Loucy (cell line): Measurements from ENCODE around the gene ARMH2.

Source experiments
- H2AFZ ChIP-seq: fragments of 200-600 bp; sonication (generic); 2 replicates; pipeline ENCODE4 v1.6.0; 2016; ENCODE audit warnings: antibody characterized with exemption, mild to moderate bottlenecking, low read length, moderate library complexity
- H3F3A ChIP-seq: fragments of 200-600 bp; 2 replicates; pipeline ENCODE4 v1.6.0; 2016; ENCODE audit warnings: antibody characterized with exemption, low read depth, mild to moderate bottlenecking
- H3K27me3 ChIP-seq: fragments of 200-600 bp; sonication (generic); 2 replicates; pipeline ENCODE4 v1.6.1; 2014; ENCODE audit warnings: low read length, mild to moderate bottlenecking; ENCODE audit not compliant: insufficient read depth, poor library complexity, severe bottlenecking
- H3K36me3 ChIP-seq: fragments of 200-600 bp; sonication (generic); 2 replicates; pipeline ENCODE4 v1.6.1; 2016; ENCODE audit warnings: low read length; ENCODE audit not compliant: insufficient read depth
- H3K4me1 ChIP-seq: fragments of 200-600 bp; sonication (generic); 2 replicates; pipeline ENCODE4 v1.5.1; 2014; ENCODE audit warnings: low read length, mild to moderate bottlenecking; ENCODE audit not compliant: insufficient read depth, poor library complexity, severe bottlenecking
- H3K4me2 ChIP-seq: fragments of 200-600 bp; sonication (generic); 2 replicates; pipeline ENCODE4 v1.6.0; 2014; ENCODE audit warnings: antibody characterized with exemption, low read length, low read depth, mild to moderate bottlenecking; ENCODE audit not compliant: poor library complexity, severe bottlenecking
- H3K4me3 ChIP-seq: fragments of 200-600 bp; sonication (generic); 2 replicates; pipeline ENCODE4 v1.5.1; 2014; ENCODE audit warnings: low read length, mild to moderate bottlenecking, mixed read lengths; ENCODE audit not compliant: poor library complexity, severe bottlenecking
- H3K79me2 ChIP-seq: fragments of 200-600 bp; sonication (generic); 2 replicates; pipeline ENCODE4 v1.6.1; 2014; ENCODE audit warnings: low read length; ENCODE audit not compliant: insufficient read depth
- H3K9ac ChIP-seq: fragments of 200-600 bp; sonication (generic); 2 replicates; pipeline ENCODE4 v1.6.0; 2014; ENCODE audit warnings: mild to moderate bottlenecking, low read depth, low read length, moderate library complexity; ENCODE audit not compliant: poor library complexity, severe bottlenecking
- H3K9me2 ChIP-seq: fragments of 200-600 bp; sonication (generic); replicated peaks from 2 replicates; pipeline ENCODE4 v1.6.1; 2016; ENCODE audit warnings: low read depth, low read length, mixed read lengths
- H3K9me3 ChIP-seq: fragments of 200-600 bp; sonication (generic); 2 replicates; pipeline ENCODE4 v1.6.1; 2014; ENCODE audit warnings: mild to moderate bottlenecking, antibody characterized with exemption, low read length, low read depth; ENCODE audit not compliant: insufficient read depth
- H4K20me1 ChIP-seq: fragments of 200-600 bp; sonication (generic); 2 replicates; pipeline ENCODE4 v1.6.0; 2014; ENCODE audit warnings: antibody characterized with exemption, low read length, mild to moderate bottlenecking; ENCODE audit not compliant: insufficient read depth, poor library complexity, severe bottlenecking
- EZH2phosphoT487 ChIP-seq: fragments of 200-600 bp; IDR thresholded peaks from 2 replicates; pipeline ENCODE4 v1.6.1; 2018; ENCODE audit warnings: antibody characterized with exemption, mild to moderate bottlenecking, moderate library complexity, borderline replicate concordance
- TF ChIP-seq, protein P1 (sequence below): fragments of 200-600 bp; sonication (generic); conservative IDR thresholded peaks from 2 replicates; pipeline ENCODE4 v1.5.1; 2014; ENCODE audit warnings: mild to moderate bottlenecking, antibody characterized with exemption, low read length

Gene ARMH2

DNA sequence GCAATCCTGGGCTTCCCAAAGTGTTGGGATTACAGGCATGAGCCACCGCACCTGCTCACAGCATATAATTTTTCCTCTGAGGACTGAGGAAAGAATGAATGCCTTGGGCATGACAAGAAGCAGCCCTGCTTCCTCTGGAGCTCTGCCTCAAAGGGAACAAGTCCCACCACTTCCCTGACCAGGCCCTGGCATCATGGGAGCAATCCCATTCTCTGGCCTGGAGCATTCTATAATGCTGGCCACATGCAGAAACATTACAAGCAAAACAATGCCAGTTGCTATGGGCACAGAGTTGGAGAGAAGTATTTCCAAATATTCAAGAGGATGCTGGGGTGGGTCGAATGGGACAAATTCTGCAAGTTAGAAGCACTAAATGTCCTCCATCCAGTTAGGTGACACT, 41.5 kb upstream of the ARMH2 start:
- H3K27me3 ChIP-seq, result no peaks in the 10 kb centered on the region
- no peaks in the 10 kb centered on the region for H3F3A ChIP-seq
- no peak overlapping the region for H3K4me2 ChIP-seq
- H4K20me1 ChIP-seq, result no peaks in the 10 kb centered on the region
- H3K79me2 ChIP-seq, result no peaks in the 10 kb centered on the region
- TF ChIP-seq EZH2phosphoT487, result no peak
- TF ChIP-seq, protein P1, sequence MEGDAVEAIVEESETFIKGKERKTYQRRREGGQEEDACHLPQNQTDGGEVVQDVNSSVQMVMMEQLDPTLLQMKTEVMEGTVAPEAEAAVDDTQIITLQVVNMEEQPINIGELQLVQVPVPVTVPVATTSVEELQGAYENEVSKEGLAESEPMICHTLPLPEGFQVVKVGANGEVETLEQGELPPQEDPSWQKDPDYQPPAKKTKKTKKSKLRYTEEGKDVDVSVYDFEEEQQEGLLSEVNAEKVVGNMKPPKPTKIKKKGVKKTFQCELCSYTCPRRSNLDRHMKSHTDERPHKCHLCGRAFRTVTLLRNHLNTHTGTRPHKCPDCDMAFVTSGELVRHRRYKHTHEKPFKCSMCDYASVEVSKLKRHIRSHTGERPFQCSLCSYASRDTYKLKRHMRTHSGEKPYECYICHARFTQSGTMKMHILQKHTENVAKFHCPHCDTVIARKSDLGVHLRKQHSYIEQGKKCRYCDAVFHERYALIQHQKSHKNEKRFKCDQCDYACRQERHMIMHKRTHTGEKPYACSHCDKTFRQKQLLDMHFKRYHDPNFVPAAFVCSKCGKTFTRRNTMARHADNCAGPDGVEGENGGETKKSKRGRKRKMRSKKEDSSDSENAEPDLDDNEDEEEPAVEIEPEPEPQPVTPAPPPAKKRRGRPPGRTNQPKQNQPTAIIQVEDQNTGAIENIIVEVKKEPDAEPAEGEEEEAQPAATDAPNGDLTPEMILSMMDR, result no peak
- H3K4me1 ChIP-seq, result no peaks in the 10 kb centered on the region
- H3K9me3 ChIP-seq, result no peaks in the 10 kb centered on the region
- no peaks in the 10 kb centered on the region for H3K9me2 ChIP-seq
- H3K36me3 ChIP-seq, result peaks cover 47% of the 10 kb centered on the region; the same call in 1 of the 2 replicates
- H3K9ac ChIP-seq, result no peak overlapping the region
- no peak overlapping the region for H2AFZ ChIP-seq
- no peak overlapping the region for H3K4me3 ChIP-seq

DNA sequence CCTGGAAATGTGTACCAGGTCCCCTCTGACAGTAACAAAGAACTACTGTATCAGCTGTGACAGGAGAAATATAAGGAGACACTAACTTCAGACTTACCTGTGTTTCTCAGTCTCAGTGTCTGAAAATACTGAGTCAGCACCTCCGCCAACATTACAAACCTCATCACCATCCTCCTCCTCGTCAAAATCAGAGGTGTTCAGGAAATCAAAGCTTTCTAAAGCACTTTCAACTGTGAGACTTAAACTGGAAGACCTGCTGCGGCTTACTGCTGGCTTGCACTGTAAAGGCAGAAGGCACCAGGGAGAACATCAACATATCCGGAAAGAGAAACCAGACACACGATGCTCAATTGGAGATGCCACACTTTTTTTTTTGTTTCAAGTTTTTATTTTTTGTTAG, 40.3 kb upstream of the ARMH2 start:
- Histone ChIP-seq H2AFZ (no peak overlapping the region), H3K36me3 (peaks cover 39% of the 10 kb centered on the region; the same call in 1 of the 2 replicates)

DNA sequence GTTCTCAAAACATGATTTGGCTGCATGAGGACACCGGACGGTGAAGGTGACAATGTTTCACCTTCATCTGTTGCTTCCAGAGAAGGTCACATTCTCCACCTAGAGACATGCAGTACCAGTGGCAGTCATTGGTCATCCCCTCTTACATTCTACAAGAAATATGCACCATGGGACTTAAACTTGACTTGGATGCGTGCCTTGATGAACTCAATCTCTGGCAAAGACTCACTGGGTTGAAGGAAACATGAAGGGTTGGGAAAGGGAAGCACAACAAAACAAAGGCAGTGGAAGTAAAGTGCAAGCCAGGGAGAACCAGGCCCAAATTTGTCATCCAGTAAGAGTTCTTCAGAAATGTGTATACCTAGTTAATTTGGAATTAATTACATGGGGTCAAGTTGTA, 39.4 kb upstream of the ARMH2 start:
- H3F3A ChIP-seq, result no peaks in the 10 kb centered on the region

More for the DNA sequence above, 40.3 kb upstream of the ARMH2 start:
- Histone ChIP-seq H3K27me3 (no peaks in the 10 kb centered on the region), H4K20me1 (no peaks in the 10 kb centered on the region), H3K4me3 (no peak overlapping the region), H3K9me2 (no peaks in the 10 kb centered on the region), H3K4me2 (no peak overlapping the region), H3K9ac (no peak overlapping the region), H3K9me3 (no peaks in the 10 kb centered on the region), H3F3A (no peaks in the 10 kb centered on the region), H3K79me2 (no peaks in the 10 kb centered on the region), H3K4me1 (no peaks in the 10 kb centered on the region)
- TF ChIP-seq, protein P1, result no peak
- TF ChIP-seq EZH2phosphoT487, result no peak

More for the DNA sequence above, 39.4 kb upstream of the ARMH2 start:
- H3K9ac ChIP-seq, result no peak overlapping the region
- H3K36me3 ChIP-seq, result peaks cover 30% of the 10 kb centered on the region; the same call in 1 of the 2 replicates
- H3K27me3 ChIP-seq, result no peaks in the 10 kb centered on the region
- TF ChIP-seq, protein P1, result no peak
- TF ChIP-seq EZH2phosphoT487, result no peak
- no peaks in the 10 kb centered on the region for H3K4me1 ChIP-seq
- H3K9me2 ChIP-seq, result no peaks in the 10 kb centered on the region
- H3K79me2 ChIP-seq, result no peaks in the 10 kb centered on the region
- no peak overlapping the region for H2AFZ ChIP-seq
- H4K20me1 ChIP-seq, result no peaks in the 10 kb centered on the region
- no peaks in the 10 kb centered on the region for H3K9me3 ChIP-seq
- H3K4me2 ChIP-seq, result no peak overlapping the region
- H3K4me3 ChIP-seq, result no peak overlapping the region
